Renal cortical epithelial cell (primary cell): Measurements from ENCODE around the gene THRSP. TPM values are rescaled to one million over a fixed set of nuclear protein-coding genes. Genes with fewer than 3 reads are reported as not detected.
"Not testable (repeated sequence)": the region's sequence is repeated elsewhere in the genome, so short reads cannot be mapped to it uniquely, and the experiment has no call there.

ENCODE experiments used
- DNase-seq: peaks from one replicate; pipeline ENCODE4 v3.0.0-alpha.2; 2011; ENCODE audit warnings: low read depth
- total RNA-seq: library from RNA; depleted of rRNA; stranded (reverse); fragments of >200 nt; gene quantifications from 2 replicates; pipeline ENCODE4 v1.2.3, GENCODE V29; 2014

THRSP gene
- total RNA-seq, 1 donor from 2014 or later = not detected

GRCh38 chr11:78039391-78039918 is 24.2 kb upstream of the THRSP start:
- DNase-seq = no peak

DNA sequence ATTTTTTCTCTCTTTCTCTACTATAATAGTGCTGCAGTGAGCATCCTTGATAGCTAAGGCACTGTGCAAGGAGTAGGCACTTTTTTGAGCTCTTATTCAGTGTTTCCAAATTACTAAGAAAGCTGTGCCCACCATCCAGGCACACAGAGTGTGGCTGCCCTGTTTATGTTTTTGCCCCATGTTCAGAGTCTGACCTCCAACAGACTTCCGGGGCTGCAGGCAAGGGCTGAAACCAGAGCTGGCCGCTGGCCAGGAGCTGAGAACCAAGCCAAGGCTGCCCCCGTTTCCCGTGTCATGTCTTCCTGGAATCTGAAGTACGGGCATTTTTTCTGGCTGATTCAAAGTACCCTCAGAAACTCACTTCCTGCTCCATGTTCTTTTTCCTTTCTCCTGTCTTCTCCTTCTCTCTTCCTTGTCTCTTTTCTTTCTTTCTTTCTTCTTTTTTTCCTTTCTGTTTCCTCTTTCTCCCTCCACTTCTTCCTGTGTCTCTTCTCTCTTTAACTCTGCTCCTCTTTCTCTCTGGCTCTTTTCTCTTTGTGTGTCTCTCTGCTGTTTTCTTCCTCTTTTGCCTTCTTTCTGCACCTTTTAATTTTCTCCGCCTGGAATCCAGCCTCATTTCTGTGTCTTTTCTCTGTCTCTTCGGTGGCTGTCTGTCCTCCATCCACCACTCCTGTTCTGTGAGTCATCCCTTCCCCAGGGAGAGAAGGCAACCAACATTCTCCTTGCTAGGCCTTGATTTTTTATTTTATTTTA is 23.6 kb upstream of the THRSP start:
- peak; percentile 89 for DNase-seq

- DNase-seq = no peak
These were observed 22.8 kb upstream of the THRSP start for GRCh38 chr11:78040691-78041379.

GRCh38 chr11:78041380-78041719 is 22.3 kb upstream of the THRSP start:
- DNase-seq = not testable (repeated sequence)

GRCh38 chr11:78041843-78042440 is 21.7 kb upstream of the THRSP start:
- no peak for DNase-seq

DNA sequence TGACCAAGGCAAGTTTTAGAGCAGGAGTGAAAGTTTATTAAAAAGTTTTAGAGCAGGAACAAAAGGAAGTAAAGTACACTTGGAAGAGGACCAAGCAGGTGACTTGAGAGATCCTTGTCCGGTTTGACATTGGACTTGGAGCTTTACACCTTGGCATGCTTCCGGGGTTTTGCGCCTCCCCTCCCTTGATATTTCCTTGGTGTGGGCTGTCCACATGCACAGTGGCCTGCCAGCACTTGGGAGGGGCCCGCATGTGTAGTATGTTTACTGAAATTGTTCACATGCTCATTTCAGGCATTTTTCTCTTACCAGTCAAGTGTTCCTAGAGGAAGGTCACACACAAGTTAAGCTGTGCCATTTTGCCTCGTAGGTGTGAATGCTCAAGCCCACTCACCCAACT is 19.0 kb upstream of the THRSP start:
- DNase-seq = no peak

GRCh38 chr11:78045851-78046485 is 17.7 kb upstream of the THRSP start:
- DNase-seq = no peak

DNA sequence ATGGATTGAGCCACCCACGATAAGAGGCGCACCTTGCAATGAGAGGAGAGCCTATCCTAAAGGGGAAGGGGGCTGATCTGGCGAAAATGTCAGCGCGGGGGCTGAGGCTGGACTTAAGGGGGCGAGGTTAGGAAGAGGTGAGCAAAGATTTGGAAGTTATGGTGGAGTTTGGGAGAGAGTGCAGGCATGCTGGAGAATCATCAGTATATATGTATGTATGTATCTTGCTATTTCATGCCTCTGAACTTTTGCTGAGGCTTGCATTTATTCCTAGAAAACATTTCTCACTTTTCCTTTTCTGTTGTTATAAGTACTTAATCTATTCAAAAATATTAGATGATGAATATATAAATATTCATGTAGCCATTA is 17.2 kb upstream of the THRSP start:
- no peak for DNase-seq

DNA sequence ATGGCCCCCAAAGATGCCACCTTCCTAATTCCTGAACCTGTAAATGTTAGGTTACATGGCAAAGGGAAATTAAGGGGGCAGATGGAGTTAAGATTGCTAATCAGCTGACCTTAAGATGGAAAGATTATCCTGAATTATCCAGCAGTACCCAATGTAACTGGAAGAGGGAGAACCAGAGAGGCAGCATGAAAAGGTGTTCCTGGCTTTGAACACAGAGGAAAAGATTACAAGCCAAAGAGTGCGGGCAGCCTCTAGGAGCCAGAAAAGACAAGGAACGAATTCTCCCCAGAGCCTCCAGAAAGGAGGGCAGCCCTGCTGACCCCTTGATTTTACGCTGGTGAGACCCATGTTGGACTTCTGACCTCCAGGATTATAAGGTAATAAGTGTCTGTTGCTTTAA is 15.1 kb upstream of the THRSP start:
- no peak for DNase-seq

- no peak for DNase-seq
These were observed 14.3 kb upstream of the THRSP start for GRCh38 chr11:78049348-78049747.

GRCh38 chr11:78050964-78051831 is 12.5 kb upstream of the THRSP start:
- DNase-seq = peak; percentile 86

DNA sequence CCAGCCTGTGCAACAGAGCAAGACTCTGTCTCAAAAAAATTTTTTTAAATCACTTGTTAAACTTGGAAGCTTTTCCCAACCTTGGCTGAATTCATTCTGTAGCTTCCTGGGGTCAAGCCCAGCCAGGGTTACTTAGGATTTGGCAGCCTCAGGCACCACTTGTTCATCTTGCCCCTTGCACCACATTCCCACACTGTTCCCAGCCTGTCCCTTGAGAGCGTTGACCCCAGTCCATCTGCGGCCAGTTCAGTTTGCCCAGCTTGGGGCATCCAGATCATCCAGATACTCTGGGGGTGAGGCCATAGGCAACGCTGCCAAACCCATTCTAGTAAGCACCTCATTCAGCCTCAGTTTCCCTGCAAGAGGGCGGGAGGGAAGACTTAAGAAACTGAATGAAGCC is 8.7 kb upstream of the THRSP start:
- no peak for DNase-seq

DNA sequence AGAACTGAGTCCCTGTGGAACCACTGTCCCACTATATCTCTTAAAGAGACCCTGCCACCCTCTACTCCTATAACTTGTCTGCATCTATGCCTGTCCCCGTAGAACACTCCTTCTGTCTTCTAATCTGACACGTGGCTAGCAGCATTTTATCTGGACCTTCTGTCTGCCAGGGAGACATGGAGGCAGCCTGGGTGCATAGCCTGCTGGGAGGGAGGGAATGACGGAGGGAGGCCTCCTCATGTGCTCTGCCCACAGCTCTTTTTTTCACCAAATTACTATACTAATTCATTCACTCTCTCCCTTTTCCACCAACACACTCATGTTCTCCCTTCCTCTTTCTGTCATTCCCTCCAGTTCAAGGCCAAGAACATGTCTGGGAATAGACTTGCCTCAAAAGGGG is 7.6 kb upstream of the THRSP start:
- DNase-seq = no peak

DNA sequence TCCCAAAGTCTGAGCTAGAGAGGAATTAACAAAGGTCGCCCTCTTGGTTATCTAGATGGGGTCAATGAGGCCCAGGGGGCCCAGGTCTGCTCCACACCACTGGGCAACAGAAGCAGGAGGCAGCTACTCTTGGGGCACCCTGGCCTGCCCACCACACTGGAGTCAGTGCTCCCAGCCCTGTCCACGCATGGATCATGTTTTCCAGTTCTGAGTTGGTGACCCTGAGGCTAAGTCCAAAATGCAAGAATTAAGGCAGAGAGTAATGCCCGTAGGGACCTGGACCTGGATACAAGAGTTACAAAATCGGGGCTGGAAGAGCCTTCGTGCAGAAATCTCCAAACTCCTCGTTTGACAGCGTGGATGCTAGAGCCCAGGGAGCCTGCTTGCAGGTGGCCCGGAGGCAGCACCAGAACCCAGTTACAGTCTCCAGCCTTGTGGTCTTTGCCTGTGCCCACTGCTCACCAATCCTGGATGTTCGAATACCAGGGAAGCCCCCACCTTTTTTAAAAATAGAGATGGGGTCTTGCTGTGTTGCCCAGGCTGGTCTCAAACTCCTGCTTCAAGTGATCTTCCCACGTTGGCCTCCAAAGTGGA is 6.1 kb upstream of the THRSP start:
- no peak for DNase-seq

DNA sequence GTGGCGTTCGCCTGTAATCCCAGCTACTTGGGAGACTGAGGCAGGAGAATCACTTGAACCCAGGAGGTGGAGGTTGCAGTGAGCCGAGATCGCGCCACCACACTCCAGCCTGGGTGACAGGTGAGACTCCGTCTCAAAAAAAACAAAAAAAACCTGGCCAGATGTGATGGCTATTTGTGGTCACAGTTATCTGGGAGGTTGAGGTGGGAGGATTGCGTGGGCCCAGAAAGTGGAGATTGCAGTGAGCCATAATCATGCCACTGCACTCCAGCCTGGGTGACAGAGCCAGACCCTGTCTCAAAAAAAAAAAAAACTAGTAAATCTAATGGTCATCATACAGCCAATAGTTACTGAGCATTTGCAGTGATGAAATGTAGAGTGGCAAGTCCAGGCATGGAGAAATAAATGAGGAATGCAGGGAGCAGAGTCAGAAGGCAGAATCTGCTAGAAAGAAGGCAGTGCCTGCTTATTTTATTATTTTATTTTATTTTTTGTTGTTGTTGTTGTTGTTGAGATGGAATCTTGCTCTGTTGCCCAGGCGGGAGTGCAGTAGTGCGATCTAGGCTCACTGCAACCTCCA is 3.8 kb upstream of the THRSP start:
- DNase-seq = not testable (repeated sequence)

DNA sequence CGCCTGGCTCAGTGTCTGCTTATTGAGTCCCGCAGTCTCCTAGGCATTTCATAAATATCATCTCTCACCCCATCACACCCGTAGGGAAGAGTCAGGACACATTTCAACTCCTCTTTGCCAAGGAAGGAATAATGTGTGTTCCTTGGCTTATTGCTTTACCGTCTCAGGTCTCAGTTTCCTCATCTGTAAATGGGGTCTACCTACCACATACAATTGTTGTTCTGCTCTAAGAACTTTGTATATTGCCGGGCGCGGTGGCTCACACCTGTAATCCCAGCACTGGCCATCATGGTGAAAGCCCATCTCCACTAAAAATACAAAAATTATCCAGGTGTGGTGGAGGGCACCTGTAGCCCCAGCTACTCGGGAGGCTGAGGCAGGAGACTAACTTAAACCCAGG is 3.1 kb upstream of the THRSP start:
- no peak for DNase-seq

GRCh38 chr11:78061088-78061920 is 2.4 kb upstream of the THRSP start:
- no peak for DNase-seq

GRCh38 chr11:78061921-78062311 is 1.7 kb upstream of the THRSP start:
- DNase-seq = no peak

GRCh38 chr11:78062671-78063070 is 990 bp upstream of the THRSP start:
- DNase-seq = no peak

DNA sequence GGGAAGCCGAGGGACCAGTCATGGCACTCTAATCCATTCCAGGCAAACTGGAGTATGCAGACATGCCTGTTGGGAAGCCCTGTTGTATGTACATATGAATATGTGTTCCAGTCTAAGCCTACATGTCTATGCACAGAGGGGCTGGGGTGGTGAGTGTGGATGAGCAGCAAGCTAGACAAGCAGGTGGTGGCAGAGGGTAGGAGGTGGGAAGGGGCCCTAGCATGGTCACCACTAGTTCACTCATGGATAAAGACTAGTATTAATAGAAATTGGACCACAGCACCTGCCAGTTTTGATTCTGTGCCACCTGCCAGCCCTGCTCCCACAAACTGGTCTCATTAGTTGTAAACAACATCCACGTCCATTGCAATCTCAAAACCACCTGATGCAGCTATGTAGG is 1.5 kb downstream of the THRSP start:
- no peak for DNase-seq
